HepG2 (cell line): ENCODE results near the gene TUFM. TPM values are rescaled to one million over a fixed set of nuclear protein-coding genes. Genes with fewer than 3 reads are reported as not detected.
A peak's percentile ranks its signal among the peaks of the same experiment; 100 is the strongest.

Source experiments
- AKNA ChIP-seq: sonication (generic); formaldehyde crosslinking; IDR thresholded peaks from 2 replicates; pipeline ENCODE4 v1.4.0; 2020; ENCODE audit warnings: missing genetic modification reagents, borderline replicate concordance
- ARNT2 ChIP-seq: sonication (generic); formaldehyde crosslinking; IDR thresholded peaks from 2 replicates; pipeline ENCODE4 v1.8.0; 2022; ENCODE audit warnings: mild to moderate bottlenecking, low read depth, missing genetic modification reagents, moderate library complexity
- E2F2 ChIP-seq: sonication (generic); formaldehyde crosslinking; IDR thresholded peaks from 2 replicates; pipeline ENCODE4 v1.4.0; 2020; ENCODE audit warnings: missing genetic modification reagents, borderline replicate concordance
- EP300 ChIP-seq, 3 experiments: sonication (generic) in 1 of 3; formaldehyde crosslinking in 1 of 3; IDR thresholded peaks; 2 replicates each; pipeline versions ENCODE4 v1.5.1 to v1.6.1; 2011 to 2020; ENCODE audit warnings: low read depth in 2 of 3, low read length in 2 of 3, borderline replicate concordance in 1 of 3, improper control_type of control experiment in 1 of 3, mild to moderate bottlenecking in 1 of 3, missing genetic modification reagents in 1 of 3, moderate library complexity in 1 of 3
- KDM3A ChIP-seq: IDR thresholded peaks from 2 replicates; pipeline ENCODE4 v1.6.1; 2018; ENCODE audit warnings: low read depth, missing compliant biosample characterization
- MED13 ChIP-seq: sonication (generic); formaldehyde crosslinking; IDR thresholded peaks from 2 replicates; pipeline ENCODE4 v1.5.0; 2020; ENCODE audit warnings: missing genetic modification reagents
- MIER2 ChIP-seq: IDR thresholded peaks from 2 replicates; pipeline ENCODE4 v1.6.1; 2016; ENCODE audit warnings: missing biosample characterization, missing genetic modification reagents
- MIER3 ChIP-seq: IDR thresholded peaks from 2 replicates; pipeline ENCODE4 v1.6.1; 2016; ENCODE audit warnings: missing compliant biosample characterization, borderline replicate concordance
- MXI1 ChIP-seq: IDR thresholded peaks from 3 replicates; pipeline ENCODE4 v1.6.1; 2012; ENCODE audit warnings: low read depth, low read length, inconsistent platforms, borderline replicate concordance
- PPARG ChIP-seq: conservative IDR thresholded peaks from 2 replicates; pipeline ENCODE4 v1.6.1; 2016; ENCODE audit warnings: missing biosample characterization, missing genetic modification reagents
- ZFP82 ChIP-seq: sonication (generic); formaldehyde crosslinking; IDR thresholded peaks from 2 replicates; pipeline ENCODE4 v1.5.1; 2020; ENCODE audit warnings: mild to moderate bottlenecking, missing genetic modification reagents, borderline replicate concordance
- ZNF180 ChIP-seq: sonication (generic); formaldehyde crosslinking; IDR thresholded peaks from 2 replicates; pipeline ENCODE4 v1.4.0; 2020; ENCODE audit warnings: low read depth, missing genetic modification reagents, borderline replicate concordance
- ZNF331 ChIP-seq: sonication (generic); formaldehyde crosslinking; IDR thresholded peaks from 2 replicates; pipeline ENCODE4 v1.4.0; 2020; ENCODE audit warnings: missing genetic modification reagents
- ZNF335 ChIP-seq: sonication (generic); formaldehyde crosslinking; IDR thresholded peaks from 2 replicates; pipeline ENCODE4 v1.4.0; 2020; ENCODE audit warnings: missing genetic modification reagents
- ZNF609 ChIP-seq: sonication (generic); formaldehyde crosslinking; IDR thresholded peaks from 2 replicates; pipeline ENCODE4 v1.4.0; 2020; ENCODE audit warnings: mild to moderate bottlenecking, missing genetic modification reagents, borderline replicate concordance
- polyA plus RNA-seq, 8 experiments: library from polyadenylated mRNA; depleted of rRNA in 3 of 8; stranded (reverse) in 7 of 8; unstranded in 1 of 8; fragments of >200 nt; fragmentation: Illumina TruSeq in 4 of 8; extraction: Trizol in 4 of 8; gene quantifications; 2 replicates each; pipeline versions ENCODE4 v1.2.1 to v1.2.3, GENCODE V29; 2011 to 2016; ENCODE audit warnings: low read depth in 4 of 8, missing spikeins in 1 of 8, mixed read lengths in 1 of 8; ENCODE audit not compliant: insufficient read depth in 1 of 8
- total RNA-seq, 5 experiments: library from RNA; depleted of rRNA; stranded (reverse); fragments of >200 nt; fragmentation: Illumina TruSeq; extraction: Trizol; gene quantifications; 2 replicates each; pipeline ENCODE4 v1.2.3, GENCODE V29; 2016; ENCODE audit warnings: low read depth in 1 of 5

The TUFM gene
- total and polyA plus RNA-seq, 2 of the 13 experiments (the other 11 are each of a cell fraction or from before 2014, with no cell fraction given), result 206 to 298 TPM

- no peak; the same call in 1 of the 2 replicates for TF ChIP-seq AKNA (CRISPR knock-in tag)
- peak; percentile 88; the same call in 1 of the 2 replicates for TF ChIP-seq KDM3A (CRISPR knock-in tag)
- TF ChIP-seq EP300 (IDR thresholded peaks at IDR 0.05; ENCODE audit: low read depth in 2 of 2, low read length in 2 of 2), result peak; percentile 47 to 73; a peak in 3 of 4 replicates
- TF ChIP-seq EP300 (CRISPR knock-in tag; IDR thresholded peaks at IDR 0.05; ENCODE audit: borderline replicate concordance), result no peak
- no peak; the same call in none of the 2 replicates for TF ChIP-seq ZNF335 (CRISPR knock-in tag)
- 0 out of 2 replicates have a peak, but pooled peaks have one; percentile 55 for TF ChIP-seq PPARG
- TF ChIP-seq ARNT2 (CRISPR knock-in tag), result peak; percentile 83; the same call in 1 of the 2 replicates
- TF ChIP-seq ZNF180, result peak; percentile 68
- peak; percentile 78; the same call in 1 of the 3 replicates for TF ChIP-seq MXI1
- TF ChIP-seq ZNF609 (CRISPR knock-in tag), result peak; percentile 12; the same call in 1 of the 2 replicates
- peak; percentile 90; the same call in 1 of the 2 replicates for TF ChIP-seq MED13 (CRISPR knock-in tag)
- TF ChIP-seq E2F2 (CRISPR knock-in tag), result 0 out of 2 replicates have a peak, but pooled peaks have one; percentile 15
- TF ChIP-seq ZFP82 (CRISPR knock-in tag), result peak; percentile 64; the same call in 1 of the 2 replicates
- 0 out of 2 replicates have a peak, but pooled peaks have one; percentile 28 for TF ChIP-seq MIER2 (CRISPR knock-in tag)
- peak; percentile 82; the same call in 1 of the 2 replicates for TF ChIP-seq ZNF331 (CRISPR knock-in tag)
- peak; percentile 93; the same call in 1 of the 2 replicates for TF ChIP-seq MIER3
Measured at GRCh38 chr16:28846080-28846932, at the start of gene TUFM (continued).
